Measurements from ENCODE around the gene PGAP6.

- TF ChIP-seq CTCF (IDR thresholded peaks at IDR 0.05): no peak
- TF ChIP-seq POLR2A (IDR thresholded peaks at IDR 0.05): no peak
These were observed 11.8 kb downstream of the PGAP6 start for GRCh38 chr16:369866-370436.

Data from lower leg skin (tissue), 3 donors.